HepG2 (cell line): Measurements from ENCODE around the gene CTLA4. TPM values are rescaled to one million over a fixed set of nuclear protein-coding genes. Genes with fewer than 3 reads are reported as not detected.

ENCODE experiments used
- BCL6 ChIP-seq: IDR thresholded peaks from 2 replicates; pipeline ENCODE4 v1.6.1; 2016; ENCODE audit warnings: missing genetic modification reagents, missing compliant biosample characterization
- FOSL1 ChIP-seq: sonication (generic); formaldehyde crosslinking; IDR thresholded peaks from 2 replicates; pipeline ENCODE4 v1.9.0; 2021; ENCODE audit warnings: missing genetic modification reagents, borderline replicate concordance
- FOXA3 ChIP-seq: IDR thresholded peaks from 2 replicates; pipeline ENCODE4 v1.6.1; 2016; ENCODE audit warnings: missing genetic modification reagents, missing compliant biosample characterization
- MIER3 ChIP-seq: IDR thresholded peaks from 2 replicates; pipeline ENCODE4 v1.6.1; 2016; ENCODE audit warnings: missing compliant biosample characterization, borderline replicate concordance
- RXRA ChIP-seq: sonication (generic); formaldehyde crosslinking; IDR thresholded peaks from 2 replicates; pipeline ENCODE4 v1.5.1; 2020; ENCODE audit warnings: missing genetic modification reagents
- SMC3 ChIP-seq: IDR thresholded peaks from 2 replicates; pipeline ENCODE4 v1.6.1; 2011; ENCODE audit warnings: low read length, improper control_type of control experiment
- SP2 ChIP-seq: sonication (generic); formaldehyde crosslinking; IDR thresholded peaks from 2 replicates; pipeline ENCODE4 v1.5.1; 2020; ENCODE audit warnings: mild to moderate bottlenecking, missing genetic modification reagents
- SP5 ChIP-seq: IDR thresholded peaks from 2 replicates; pipeline ENCODE4 v1.6.1; 2016; ENCODE audit warnings: low read depth, borderline replicate concordance
- TBX2 ChIP-seq: sonication (generic); formaldehyde crosslinking; IDR thresholded peaks from 2 replicates; pipeline ENCODE4 v1.5.0; 2020; ENCODE audit warnings: missing genetic modification reagents, mild to moderate bottlenecking, borderline replicate concordance
- TOE1 ChIP-seq: sonication (generic); formaldehyde crosslinking; IDR thresholded peaks from 2 replicates; pipeline ENCODE4 v1.4.0; 2020; ENCODE audit warnings: mild to moderate bottlenecking, missing genetic modification reagents
- WIZ ChIP-seq: sonication (generic); formaldehyde crosslinking; IDR thresholded peaks from 2 replicates; pipeline ENCODE4 v1.5.1; 2020; ENCODE audit warnings: mild to moderate bottlenecking, missing genetic modification reagents
- ZFP37 ChIP-seq: sonication (generic); formaldehyde crosslinking; IDR thresholded peaks from 2 replicates; pipeline ENCODE4 v1.4.0; 2020; ENCODE audit warnings: missing genetic modification reagents, borderline replicate concordance
- ZFX ChIP-seq: sonication (generic); formaldehyde crosslinking; IDR thresholded peaks from 2 replicates; pipeline ENCODE4 v1.4.0; 2020; ENCODE audit warnings: mild to moderate bottlenecking, low read depth, missing genetic modification reagents, moderate library complexity
- ZMAT3 ChIP-seq: sonication (generic); formaldehyde crosslinking; conservative IDR thresholded peaks from 2 replicates; pipeline ENCODE4 v1.7.0; 2021; ENCODE audit warnings: missing genetic modification reagents
- ZMYM3 ChIP-seq: sonication (generic); formaldehyde crosslinking; IDR thresholded peaks from 2 replicates; pipeline ENCODE4 v1.5.1; 2020; ENCODE audit warnings: mild to moderate bottlenecking, missing genetic modification reagents
- ZNF296 ChIP-seq: sonication (generic); formaldehyde crosslinking; conservative IDR thresholded peaks from 2 replicates; pipeline ENCODE4 v1.5.0; 2020; ENCODE audit warnings: mild to moderate bottlenecking, missing genetic modification reagents
- ZNF441 ChIP-seq: sonication (generic); formaldehyde crosslinking; IDR thresholded peaks from 2 replicates; pipeline ENCODE4 v1.7.0; 2021; ENCODE audit warnings: missing genetic modification reagents, borderline replicate concordance
- polyA plus RNA-seq, 8 experiments: library from polyadenylated mRNA; depleted of rRNA in 3 of 8; stranded (reverse) in 7 of 8; unstranded in 1 of 8; fragments of >200 nt; fragmentation: Illumina TruSeq in 4 of 8; extraction: Trizol in 4 of 8; gene quantifications; 2 replicates each; pipeline versions ENCODE4 v1.2.1 to v1.2.3, GENCODE V29; 2011 to 2016; ENCODE audit warnings: low read depth in 4 of 8, missing spikeins in 1 of 8, mixed read lengths in 1 of 8; ENCODE audit not compliant: insufficient read depth in 1 of 8
- total RNA-seq, 5 experiments: library from RNA; depleted of rRNA; stranded (reverse); fragments of >200 nt; fragmentation: Illumina TruSeq; extraction: Trizol; gene quantifications; 2 replicates each; pipeline ENCODE4 v1.2.3, GENCODE V29; 2016; ENCODE audit warnings: low read depth in 1 of 5
- TF ChIP-seq, protein P1 (sequence below): sonication (generic); formaldehyde crosslinking; IDR thresholded peaks from 2 replicates; pipeline ENCODE4 v1.4.0; 2020; ENCODE audit warnings: mild to moderate bottlenecking, missing genetic modification reagents
- TF ChIP-seq, protein P2 (sequence below): IDR thresholded peaks from 2 replicates; pipeline ENCODE4 v1.6.1; 2016; ENCODE audit warnings: mild to moderate bottlenecking, missing biosample characterization, missing genetic modification reagents
- TF ChIP-seq, protein P3 (sequence below): fragments of 450-650 bp; IDR thresholded peaks from 2 replicates; pipeline ENCODE4 v1.6.1; 2016
- TF ChIP-seq, protein P4 (sequence below): sonication (generic); formaldehyde crosslinking; IDR thresholded peaks from 2 replicates; pipeline ENCODE4 v1.5.0; 2020; ENCODE audit warnings: missing genetic modification reagents, mild to moderate bottlenecking, borderline replicate concordance
- TF ChIP-seq, protein P5 (sequence below): sonication (generic); formaldehyde crosslinking; IDR thresholded peaks from 2 replicates; pipeline ENCODE4 v1.5.0; 2020; ENCODE audit warnings: mild to moderate bottlenecking, missing genetic modification reagents, borderline replicate concordance
- TF ChIP-seq, protein P6 (sequence below): sonication (generic); formaldehyde crosslinking; IDR thresholded peaks from 2 replicates; pipeline ENCODE4 v1.4.0; 2020; ENCODE audit warnings: missing genetic modification reagents

Gene CTLA4
- total and polyA plus RNA-seq, 2 of the 13 experiments (the other 11 are each of a cell fraction or from before 2014, with no cell fraction given) = 0.16 TPM; not detected in 1

DNA sequence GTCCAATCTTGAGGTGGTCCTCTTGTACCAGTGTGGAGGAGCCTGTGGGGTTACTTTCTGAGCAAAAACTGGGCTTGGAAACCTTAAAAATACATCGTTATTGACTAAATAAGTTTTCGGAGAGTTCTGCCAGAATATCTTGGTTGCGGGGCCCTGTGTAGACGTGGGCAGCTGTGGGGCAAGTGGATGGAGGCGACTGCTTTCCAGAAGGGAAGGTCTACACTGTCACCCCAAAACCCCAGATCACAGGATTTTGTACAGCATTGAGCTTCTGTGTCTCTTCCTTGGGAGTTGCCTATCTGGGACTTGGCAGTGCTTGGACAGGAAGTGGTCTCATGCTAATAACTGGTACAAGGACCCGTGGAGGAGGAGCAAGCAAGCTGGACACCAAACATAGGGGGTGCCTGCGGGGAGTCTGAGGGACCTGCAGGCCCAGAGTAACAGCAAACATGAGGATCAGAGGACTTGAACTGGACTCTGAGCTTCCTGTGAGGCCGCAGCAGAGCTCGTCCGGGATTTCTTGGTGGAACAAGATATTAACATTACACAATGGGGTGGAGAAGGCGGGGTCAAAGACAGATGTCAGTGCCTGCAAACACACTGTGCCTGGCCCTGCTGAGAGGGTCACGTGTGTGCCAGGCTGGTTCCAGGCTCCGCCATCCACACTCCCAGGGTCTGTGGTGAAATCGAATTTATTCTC lies 48.0 kb upstream of the CTLA4 start (continued):
- TF ChIP-seq, protein P1, sequence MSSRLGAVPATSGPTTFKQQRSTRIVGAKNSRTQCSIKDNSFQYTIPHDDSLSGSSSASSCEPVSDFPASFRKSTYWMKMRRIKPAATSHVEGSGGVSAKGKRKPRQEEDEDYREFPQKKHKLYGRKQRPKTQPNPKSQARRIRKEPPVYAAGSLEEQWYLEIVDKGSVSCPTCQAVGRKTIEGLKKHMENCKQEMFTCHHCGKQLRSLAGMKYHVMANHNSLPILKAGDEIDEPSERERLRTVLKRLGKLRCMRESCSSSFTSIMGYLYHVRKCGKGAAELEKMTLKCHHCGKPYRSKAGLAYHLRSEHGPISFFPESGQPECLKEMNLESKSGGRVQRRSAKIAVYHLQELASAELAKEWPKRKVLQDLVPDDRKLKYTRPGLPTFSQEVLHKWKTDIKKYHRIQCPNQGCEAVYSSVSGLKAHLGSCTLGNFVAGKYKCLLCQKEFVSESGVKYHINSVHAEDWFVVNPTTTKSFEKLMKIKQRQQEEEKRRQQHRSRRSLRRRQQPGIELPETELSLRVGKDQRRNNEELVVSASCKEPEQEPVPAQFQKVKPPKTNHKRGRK (CRISPR knock-in tag) = no peak
- TF ChIP-seq MIER3 (CRISPR knock-in tag) (peak; percentile 80; the same call in 1 of the 2 replicates), FOSL1 (no peak), SP5 (CRISPR knock-in tag) (peak; percentile 99), BCL6 (CRISPR knock-in tag) (peak; percentile 88), ZMAT3 (peak; percentile 81), TOE1 (CRISPR knock-in tag) (peak; percentile 80; the same call in 1 of the 2 replicates), WIZ (CRISPR knock-in tag) (peak; percentile 92), TBX2 (CRISPR knock-in tag) (peak; percentile 94), ZMYM3 (peak; percentile 92), SP2 (CRISPR knock-in tag) (no peak), ZFX (CRISPR knock-in tag) (peak; percentile 79), ZNF296 (CRISPR knock-in tag) (no peak), SMC3 (peak; percentile 45), FOXA3 (CRISPR knock-in tag) (peak; percentile 93), ZFP37 (CRISPR knock-in tag) (peak; percentile 68; the same call in 1 of the 2 replicates), ZNF441 (CRISPR knock-in tag) (peak; percentile 81), RXRA (CRISPR knock-in tag) (peak; percentile 95)
- TF ChIP-seq, protein P2, sequence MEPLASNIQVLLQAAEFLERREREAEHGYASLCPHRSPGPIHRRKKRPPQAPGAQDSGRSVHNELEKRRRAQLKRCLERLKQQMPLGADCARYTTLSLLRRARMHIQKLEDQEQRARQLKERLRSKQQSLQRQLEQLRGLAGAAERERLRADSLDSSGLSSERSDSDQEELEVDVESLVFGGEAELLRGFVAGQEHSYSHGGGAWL = peak; percentile 65; the same call in 1 of the 2 replicates
- TF ChIP-seq, protein P3, sequence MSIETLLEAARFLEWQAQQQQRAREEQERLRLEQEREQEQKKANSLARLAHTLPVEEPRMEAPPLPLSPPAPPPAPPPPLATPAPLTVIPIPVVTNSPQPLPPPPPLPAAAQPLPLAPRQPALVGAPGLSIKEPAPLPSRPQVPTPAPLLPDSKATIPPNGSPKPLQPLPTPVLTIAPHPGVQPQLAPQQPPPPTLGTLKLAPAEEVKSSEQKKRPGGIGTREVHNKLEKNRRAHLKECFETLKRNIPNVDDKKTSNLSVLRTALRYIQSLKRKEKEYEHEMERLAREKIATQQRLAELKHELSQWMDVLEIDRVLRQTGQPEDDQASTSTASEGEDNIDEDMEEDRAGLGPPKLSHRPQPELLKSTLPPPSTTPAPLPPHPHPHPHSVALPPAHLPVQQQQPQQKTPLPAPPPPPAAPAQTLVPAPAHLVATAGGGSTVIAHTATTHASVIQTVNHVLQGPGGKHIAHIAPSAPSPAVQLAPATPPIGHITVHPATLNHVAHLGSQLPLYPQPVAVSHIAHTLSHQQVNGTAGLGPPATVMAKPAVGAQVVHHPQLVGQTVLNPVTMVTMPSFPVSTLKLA = no peak
- TF ChIP-seq, protein P4, sequence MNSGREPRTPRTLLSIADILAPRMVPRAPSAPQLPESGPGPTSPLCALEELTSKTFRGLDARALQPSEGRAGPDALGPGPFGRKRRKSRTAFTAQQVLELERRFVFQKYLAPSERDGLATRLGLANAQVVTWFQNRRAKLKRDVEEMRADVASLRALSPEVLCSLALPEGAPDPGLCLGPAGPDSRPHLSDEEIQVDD = no peak
- TF ChIP-seq, protein P5, sequence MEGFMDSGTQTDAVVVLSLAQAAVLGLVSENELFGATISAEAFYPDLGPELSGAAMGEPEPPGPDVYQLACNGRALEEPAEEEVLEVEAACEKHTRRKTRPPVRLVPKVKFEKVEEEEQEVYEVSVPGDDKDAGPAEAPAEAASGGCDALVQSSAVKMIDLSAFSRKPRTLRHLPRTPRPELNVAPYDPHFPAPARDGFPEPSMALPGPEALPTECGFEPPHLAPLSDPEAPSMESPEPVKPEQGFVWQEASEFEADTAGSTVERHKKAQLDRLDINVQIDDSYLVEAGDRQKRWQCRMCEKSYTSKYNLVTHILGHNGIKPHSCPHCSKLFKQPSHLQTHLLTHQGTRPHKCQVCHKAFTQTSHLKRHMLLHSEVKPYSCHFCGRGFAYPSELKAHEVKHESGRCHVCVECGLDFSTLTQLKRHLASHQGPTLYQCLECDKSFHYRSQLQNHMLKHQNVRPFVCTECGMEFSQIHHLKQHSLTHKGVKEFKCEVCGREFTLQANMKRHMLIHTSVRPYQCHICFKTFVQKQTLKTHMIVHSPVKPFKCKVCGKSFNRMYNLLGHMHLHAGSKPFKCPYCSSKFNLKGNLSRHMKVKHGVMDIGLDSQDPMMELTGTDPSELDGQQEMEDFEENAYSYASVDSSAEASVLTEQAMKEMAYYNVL (CRISPR knock-in tag) = peak; percentile 71; the same call in 1 of the 2 replicates
- TF ChIP-seq, protein P6, sequence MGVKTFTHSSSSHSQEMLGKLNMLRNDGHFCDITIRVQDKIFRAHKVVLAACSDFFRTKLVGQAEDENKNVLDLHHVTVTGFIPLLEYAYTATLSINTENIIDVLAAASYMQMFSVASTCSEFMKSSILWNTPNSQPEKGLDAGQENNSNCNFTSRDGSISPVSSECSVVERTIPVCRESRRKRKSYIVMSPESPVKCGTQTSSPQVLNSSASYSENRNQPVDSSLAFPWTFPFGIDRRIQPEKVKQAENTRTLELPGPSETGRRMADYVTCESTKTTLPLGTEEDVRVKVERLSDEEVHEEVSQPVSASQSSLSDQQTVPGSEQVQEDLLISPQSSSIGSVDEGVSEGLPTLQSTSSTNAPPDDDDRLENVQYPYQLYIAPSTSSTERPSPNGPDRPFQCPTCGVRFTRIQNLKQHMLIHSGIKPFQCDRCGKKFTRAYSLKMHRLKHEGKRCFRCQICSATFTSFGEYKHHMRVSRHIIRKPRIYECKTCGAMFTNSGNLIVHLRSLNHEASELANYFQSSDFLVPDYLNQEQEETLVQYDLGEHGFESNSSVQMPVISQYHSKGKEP (CRISPR knock-in tag) = no peak
